IPS-11a (cell line): Measurements from ENCODE around the gene FLAD1.

Experiments
- H3K4me3 ChIP-seq: one replicate; pipeline ENCODE4 v1.5.1; 2013; ENCODE audit warnings: low read depth, low read length, control low read depth

Gene FLAD1

DNA sequence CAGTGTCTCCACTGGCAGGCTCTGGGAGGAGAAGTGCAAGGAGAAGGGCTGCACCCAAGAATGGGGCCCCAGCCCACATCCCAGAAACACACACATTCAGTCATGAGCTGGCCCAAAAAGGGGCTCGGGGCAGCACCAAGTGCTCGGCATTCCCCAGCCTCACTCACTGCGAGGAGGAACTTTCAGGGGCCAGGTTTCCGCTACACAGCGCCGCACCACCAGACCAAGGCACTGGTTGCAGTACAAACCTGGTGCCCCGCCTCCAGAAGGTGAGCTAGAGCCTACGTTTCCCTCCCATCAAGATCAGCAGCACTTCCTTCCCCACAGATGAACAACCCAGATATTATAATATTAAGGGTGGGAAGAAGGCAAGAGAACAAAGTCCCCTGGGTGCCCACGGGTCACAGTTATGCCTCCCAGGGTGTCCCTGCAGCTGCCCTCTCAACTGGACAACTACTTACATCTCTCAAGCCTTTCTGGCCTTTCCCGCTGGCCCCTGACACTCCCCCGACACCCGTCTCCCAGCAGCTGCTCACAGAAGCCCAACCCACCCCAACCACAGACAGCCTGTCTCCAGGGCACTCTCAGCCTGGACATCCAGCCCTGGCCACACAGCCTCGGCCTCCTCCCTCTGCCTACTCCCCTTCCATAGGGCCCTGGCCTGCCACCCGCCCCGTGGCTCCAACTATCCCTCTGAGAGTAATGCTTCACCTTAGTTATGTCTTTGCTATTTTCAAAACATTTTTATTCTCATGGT lies 31.1 kb upstream of the FLAD1 start:
- no peak overlapping the region for H3K4me3 ChIP-seq

DNA sequence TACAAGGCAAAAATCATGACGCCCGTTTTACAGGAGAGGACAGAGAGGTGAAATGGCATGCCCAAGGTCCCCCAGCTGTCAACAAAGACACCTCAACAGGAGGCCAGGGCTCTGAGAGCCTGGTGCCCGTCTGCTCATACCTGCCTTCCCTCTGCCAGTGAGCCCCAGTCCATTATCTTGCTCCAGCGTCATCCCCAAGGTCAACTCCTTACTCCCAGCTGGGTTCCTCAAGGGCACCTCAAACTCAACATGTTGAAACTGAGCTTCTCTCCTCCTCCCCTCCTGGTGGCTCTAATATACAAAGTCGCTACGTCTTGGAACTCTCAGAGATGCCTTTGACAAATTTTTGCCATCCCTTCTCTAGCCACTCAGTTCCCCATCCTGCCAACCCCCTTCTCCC lies 30.5 kb upstream of the FLAD1 start:
- H3K4me3 ChIP-seq: no peak overlapping the region

DNA sequence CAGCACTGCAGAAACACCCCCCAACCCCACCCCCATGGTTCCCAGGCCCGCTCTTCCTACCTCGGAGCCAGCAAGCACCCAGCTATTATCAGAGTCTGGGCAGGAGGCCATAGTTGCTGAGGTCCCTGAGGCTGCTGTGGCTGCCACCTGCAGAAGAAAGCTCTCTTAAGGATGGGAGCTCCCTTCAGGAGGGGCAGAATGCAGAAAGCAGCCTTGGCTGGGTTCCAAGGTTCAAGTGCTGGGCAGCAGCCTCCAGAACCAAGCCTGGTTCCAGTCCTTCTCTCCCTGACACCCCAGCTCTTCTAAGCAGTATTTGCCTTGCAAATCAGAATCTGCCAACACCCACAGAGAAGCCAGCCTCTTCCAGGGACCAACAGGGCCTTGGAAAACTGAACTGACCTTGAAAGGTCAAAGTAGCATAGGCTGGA lies 29.5 kb upstream of the FLAD1 start:
- H3K4me3 ChIP-seq: no peak overlapping the region

DNA sequence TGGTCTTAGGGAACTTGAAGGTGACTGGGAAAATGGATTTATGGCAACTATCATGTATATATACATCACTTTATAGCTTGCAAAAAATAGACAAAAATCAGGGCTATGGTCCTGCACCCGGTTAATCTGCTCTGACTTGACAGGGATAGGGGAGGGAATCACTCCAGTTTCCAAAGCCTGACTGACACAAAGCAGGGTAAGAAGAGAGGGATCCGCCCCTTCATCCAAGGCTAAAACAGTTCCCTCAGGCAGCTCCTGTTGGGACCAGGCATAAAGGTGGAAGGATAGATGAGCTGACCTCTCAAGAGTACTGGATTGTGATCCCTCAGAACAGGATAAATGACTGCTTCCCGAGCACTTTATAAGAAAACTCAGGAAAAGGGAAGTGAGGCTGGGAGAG lies 28.6 kb upstream of the FLAD1 start:
- H3K4me3 ChIP-seq: no peak overlapping the region

DNA sequence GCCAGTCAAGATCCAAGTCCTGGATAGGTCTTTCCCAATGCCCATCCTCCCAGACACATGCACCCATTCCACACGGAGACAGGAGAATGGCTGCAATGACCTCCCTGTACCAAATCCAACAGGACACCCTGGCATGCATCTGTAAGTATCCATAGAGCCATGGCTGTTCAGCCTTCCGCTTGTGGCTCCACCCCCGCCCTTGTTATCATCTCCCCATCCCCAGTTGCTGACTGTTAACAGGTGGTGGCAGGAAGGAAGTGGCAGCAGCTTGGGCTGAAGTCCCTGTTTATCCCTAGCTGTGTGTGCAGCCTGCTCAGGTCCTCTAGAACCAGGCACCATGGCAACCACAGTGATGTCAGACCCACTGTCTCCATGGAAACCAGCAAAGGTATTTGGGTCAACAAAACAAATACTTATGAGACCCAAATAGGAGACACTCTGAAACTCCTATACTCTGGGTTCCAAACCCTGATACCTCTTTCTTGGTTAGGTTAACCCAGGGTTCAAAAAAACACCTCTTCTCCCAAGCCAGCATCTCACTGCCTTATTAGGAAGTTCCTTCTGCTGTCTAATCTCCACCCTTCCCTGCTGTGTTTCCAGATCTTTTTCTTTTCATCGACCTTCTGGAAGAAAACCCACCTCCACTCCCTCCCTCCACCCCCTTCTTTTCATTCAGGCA lies 28.0 kb upstream of the FLAD1 start:
- peak overlapping the region; percentile 56 for H3K4me3 ChIP-seq

DNA sequence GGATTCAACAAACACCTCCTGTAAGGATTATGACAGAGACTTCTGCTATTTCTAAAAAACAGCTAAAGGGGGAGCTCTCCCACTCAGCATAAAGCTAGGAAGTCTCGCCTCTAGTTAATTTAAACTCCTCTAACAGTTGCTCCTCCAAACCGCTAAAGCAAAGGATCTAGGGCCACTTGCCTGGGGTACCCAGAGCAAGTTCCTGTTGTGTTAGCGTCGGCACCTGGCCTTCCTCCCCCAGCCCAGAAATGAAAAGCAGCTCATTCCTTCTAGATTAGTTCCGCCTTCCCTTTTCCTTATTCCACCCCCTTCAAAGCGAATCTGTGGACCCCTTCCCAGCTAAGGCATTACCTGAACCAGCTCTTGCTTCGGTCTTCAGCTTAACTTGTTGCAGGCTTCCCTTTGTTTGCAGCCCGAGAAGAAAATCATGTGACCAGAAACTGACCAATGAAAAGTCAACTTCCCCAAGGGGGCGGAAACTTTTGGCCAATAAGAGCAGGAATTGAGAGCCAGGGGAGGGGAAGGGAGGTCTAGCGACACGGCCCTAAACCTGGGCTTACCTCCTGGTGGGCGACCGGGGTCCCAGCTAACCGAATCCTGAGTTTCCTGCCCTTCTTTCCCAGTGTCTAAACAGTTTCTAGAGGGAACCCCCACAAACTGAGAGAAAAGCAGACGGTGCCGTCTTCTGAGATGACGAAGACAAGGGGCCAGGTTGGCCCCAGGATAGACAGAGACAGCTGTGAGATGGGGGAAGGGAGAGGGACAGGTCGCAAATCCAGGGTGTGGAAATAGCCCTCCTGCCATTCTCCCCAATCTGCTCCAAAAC lies 27.2 kb upstream of the FLAD1 start, which contains the start of gene PBXIP1:
TSS of gene PBXIP1 (minus strand) at position 382 of the 826 bp plus-strand sequence. CDS start 2,378 bp downstream, outside the sequence.
- peak within 1 kb of the TSS; percentile 56 for H3K4me3 ChIP-seq

DNA sequence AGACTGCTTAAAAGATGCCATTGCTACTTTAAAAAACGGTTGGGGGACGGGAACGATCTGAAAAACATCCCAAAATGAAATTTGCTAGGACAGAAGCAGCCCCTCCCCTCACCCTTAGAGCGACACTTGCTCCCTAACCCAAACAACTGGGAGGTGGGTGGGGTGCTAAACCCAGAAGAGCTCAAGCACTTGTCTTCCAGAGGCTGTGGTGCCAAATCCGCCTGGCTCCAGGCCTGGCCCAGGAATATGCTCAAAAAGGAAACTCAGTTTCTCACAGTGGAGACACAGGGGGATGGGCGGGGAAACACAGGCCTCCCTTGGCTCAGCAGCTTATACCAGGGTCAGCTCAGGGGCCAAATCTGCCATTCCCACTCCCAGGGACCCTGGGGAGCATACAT lies 26.6 kb upstream of the FLAD1 start:
- H3K4me3 ChIP-seq: peak overlapping the region; percentile 56

DNA sequence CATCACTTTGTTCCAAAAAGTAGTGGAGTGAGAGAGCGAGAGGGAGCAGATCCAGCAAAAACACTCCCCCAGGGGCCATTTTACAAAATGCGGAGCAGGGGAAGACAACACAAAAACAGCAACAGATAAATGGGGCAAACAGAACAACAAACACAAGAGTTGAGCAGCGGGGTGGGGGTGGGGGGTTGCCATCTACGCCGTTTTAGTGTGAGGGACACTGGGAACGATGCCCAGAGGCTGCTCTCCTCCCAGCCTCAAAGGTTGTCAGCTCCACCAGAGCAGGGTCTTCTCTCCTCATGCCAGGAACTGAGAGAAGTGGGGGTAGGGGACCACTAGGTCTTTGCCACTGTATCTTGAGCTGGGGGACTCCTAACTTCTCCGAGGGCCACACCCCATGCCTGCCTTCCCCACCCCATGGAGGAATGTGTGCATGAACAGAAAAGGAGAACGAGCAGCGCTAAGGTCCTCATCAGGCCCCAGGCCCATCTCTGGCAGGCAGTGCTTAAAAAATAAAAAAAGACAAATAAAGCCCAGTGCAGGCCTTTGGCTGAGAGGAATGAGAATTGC lies 26.0 kb upstream of the FLAD1 start:
- H3K4me3 ChIP-seq: no peak overlapping the region

DNA sequence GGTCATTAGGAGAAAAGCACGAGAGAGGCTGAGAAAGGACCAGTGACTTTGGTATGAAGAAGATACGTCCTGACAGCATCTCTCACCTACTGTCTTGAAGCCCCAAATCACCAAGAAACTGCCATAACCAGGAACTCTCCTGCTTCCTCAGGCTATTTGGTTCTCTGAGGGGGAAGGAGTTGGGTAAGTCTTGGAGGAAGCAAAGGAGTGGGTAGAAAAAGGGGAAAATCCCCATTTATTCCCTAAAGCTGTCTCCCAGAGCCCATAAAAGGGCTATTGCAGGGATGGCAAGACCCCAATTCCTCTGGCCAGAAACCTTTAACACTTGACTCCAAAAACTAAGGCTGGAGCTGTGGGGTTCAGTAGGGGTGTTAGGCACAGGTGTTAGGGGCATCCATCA lies 25.1 kb upstream of the FLAD1 start:
- H3K4me3 ChIP-seq: no peak overlapping the region

DNA sequence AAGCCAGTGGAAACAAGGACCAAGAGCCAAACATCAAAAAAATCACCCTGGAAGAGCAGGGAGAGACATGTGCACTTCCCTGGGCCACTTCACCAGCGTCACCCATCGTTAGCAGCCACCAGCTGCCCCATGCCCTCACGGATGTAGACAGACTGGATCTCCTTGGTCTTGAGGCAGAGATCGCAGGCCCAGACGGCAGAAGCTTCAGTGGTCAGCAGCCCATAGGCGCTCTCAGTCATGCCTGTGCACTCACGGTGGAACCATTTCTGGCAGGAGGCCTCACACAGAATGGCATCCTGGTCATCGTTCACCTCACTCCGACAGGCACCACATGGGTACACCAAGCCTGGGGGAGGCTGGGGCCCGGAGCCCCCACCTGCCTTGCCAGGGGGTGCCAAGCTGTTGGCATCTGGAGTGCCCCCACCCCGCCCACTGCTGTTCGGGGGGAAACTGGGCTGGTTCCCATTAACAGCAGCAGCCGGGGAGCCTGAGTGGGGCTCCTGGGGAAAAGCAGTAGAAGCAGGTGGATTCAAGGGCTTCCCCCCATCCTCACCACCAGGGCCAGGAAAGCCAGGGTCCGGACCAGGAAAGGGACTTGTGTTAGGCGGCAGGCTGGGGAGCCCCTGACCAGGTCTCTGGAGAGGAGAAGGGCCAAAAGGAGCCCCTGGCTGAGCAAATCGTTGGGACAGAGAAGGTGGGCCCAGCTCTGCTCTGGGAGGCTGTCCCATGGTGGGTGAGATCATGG lies 24.3 kb upstream of the FLAD1 start:
- no peak overlapping the region for H3K4me3 ChIP-seq

DNA sequence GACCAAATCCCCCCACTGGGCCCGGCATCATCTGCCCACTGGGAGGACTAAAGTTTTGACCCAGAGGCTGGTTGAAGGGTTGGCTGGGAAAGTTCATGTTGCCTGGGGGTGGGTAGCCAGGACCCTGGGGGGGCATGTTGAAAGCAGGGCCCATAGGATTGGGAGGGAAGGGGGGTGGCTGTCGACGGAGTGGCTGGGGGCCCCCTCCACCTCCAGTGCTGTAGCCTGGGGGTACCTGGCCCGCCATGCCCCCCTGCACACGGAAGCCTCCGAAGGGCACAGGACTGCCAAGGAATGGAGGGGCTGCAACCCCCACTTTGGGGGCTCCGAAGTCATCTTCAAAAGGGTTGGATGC lies 23.7 kb upstream of the FLAD1 start:
- H3K4me3 ChIP-seq: no peak overlapping the region

DNA sequence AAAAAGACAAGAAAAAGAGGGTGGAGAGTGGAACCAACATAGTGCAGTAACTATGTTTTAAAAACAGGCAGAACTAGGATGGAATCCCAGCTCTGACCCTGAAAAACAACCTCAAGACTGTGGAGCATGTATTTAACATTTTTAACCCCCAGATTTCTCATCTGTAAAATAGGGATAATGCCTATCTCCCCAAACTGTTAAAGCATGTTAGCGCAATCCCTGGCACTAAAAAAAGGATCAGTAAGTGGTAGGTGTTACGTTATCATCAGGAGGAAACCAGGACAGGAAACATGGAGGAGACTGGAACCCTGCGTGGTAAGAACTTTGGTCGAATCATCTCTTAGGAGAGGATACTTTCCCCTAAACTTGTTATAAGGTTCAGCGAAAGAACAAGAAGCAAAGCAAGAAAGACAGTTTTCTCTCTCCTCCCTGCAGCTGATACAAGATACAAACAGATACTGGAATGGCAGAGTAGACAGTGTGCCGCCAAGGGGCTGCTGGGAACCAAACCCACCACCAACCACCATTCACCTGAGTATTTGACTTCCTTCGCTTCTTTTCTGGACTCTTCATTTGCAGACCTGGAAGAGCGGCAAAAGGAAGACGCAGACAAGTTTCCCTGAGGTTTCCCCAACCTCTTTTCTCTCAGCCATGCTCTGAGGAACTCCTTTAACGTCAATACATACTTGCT lies 22.6 kb upstream of the FLAD1 start:
- peak overlapping the region; percentile 76 for H3K4me3 ChIP-seq

DNA sequence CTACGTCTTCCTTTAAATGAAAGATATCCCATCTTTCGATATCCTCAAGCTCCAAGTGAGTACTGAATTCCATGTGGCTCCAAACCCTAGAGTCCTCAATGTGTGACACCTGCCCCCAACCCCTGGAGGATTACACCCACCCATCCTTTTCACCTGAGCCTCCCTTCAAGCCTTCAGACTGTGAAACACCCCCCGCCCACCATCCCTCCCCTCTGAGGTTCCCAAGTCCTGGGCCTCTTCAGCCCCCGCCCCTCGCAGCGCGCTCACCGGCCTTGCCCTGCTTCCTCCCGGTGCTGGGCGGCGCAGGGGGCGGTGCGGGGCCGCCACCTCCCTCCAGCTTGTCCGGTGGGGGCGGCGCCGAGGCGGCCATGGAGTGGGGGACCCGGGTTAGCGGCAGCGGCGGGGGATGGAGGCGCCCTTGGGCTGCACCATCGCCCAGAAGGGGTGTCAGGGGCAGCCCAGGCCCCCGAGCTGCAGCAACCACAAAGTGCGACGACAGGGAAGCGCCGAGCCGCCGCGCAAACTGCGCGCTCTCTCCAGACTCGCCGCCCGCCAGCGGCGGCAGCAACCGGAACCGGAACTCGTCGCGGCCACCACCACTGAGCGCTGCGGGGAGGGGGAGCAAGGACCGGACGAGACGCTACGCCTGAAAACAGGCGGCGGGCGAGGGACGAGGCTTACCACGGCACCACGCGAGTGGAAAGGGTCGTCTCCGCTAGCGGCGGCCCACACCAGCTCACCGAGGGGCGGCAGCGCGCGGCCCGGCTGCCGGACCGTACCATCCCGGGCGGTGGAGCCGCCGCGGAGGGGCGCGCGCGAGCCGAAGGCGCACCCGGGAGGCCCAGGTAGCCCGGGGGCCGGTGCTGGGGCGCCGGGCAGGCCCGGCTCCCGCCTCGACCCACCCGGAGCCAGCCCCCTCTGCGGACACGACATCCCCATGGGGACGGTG lies 21.7 kb upstream of the FLAD1 start, which contains the start of gene PYGO2:
TSS of gene PYGO2 (minus strand) at position 576 of the 949 bp plus-strand sequence. CDS start at position 370, 206 bp downstream.
- H3K4me3 ChIP-seq: peak within 1 kb of the TSS; percentile 76

DNA sequence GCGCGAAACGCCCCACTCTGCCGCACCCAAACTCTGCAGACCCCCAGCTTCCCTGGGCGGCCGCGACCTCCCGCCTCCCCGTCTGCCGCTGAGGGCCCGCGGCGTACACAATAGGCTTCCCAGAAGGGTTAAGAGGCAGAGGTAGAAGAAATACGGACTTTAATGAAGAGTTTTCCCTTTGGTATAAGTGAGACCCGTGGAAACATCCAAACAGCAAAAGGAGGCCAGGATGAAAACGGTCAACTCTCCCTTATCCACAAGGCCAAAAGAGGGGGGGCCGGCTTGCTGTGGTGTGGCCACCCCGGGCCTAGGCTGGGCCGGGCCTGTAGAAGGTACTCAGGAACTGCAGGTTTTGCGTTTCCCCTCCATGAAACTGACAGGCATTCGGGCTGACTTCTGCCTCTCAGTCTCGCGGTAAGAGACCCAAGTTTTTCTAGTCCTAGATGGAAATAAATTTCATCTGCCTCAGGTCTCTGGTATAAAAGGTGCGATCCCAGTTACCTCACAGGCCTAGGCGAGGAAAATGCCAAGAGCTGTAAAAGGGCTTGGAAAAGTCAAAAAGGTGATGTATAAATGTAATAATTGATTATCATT lies 20.9 kb upstream of the FLAD1 start:
- H3K4me3 ChIP-seq: peak overlapping the region; percentile 76

DNA sequence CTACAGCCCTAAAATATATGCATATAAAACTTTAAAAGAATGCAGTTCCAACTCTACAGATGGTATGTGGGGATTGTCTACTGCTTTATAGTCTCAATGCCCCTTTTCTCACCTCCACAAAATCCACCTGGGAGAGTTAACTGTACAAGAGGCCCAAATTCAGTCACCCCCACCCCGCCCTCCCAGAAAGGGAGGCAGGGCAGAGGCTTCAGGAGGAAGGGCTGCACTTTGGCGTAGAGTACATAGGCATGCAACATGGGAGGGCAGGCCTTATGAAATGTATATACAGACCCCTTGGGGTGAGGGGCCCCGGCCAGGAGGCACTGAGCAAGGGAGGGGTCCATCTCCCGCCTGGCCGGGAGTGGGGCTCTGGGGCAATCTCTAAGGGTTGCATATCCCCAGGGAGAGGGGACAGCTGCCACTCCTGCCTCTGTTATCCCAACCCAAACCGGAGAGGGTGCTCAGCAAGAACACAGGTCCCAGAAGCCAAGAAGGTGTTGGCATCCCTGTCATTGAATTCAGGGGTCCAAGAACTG lies 20.3 kb upstream of the FLAD1 start:
- no peak overlapping the region for H3K4me3 ChIP-seq

DNA sequence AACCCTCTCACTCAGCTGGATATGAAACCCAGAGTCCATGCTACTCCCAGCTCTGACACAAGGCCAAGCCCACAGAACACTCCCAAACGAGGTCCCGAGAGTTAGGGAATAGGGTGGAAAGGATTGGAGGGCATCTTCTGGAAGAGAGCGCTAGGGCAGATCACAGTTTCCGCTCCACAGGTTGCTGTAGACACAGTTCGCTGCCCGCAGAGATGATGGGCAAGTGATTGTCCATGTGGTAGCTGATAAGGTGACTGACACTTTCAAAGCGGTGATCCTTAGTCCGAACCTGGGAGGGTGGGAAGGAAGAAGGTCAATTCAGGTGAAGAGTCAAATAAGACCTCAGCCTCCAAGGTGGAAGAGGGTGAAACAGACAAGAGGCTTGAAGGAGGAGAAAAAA lies 19.5 kb upstream of the FLAD1 start:
- H3K4me3 ChIP-seq: no peak overlapping the region

DNA sequence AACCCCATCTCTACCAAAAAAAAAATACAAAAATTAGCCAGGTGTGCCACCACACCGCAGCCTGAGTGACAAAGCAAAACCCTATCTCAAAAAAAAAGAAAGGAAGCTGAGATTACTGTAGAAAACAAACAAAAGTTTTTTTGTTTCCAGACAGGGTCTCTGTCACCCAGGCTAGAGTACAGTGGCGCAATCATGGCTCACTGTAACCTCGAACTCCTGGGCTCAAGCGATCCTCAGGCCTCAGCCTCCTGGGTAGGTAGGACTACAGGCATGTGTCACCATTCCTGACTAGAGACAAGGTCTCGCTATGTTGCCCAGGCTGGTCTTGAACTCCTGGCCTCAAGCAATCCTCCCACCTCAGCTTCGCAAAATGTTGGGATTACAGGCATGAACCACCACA lies 18.8 kb upstream of the FLAD1 start:
- no peak overlapping the region for H3K4me3 ChIP-seq

DNA sequence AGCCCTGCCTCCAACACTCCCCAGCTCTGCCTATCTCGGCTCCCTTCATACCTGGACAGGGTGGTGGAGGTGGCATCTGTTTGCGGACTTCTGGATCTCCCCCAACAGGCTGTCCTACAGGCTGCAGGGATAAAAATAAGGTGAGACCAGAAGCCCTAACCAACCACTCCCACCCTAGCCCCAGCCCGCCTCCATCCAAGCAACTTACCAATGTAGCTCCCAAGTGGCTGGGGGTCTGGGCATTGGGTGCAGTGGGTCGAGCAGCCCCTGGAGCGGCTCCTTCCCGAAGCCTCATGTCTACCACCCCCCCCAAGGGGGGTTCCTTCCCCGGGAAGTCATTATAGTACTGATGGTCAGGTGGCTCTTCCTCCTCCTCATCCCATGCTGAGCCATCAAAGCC lies 17.0 kb upstream of the FLAD1 start:
- H3K4me3 ChIP-seq: no peak overlapping the region
